GM10248 (cell line): ENCODE measurements around the gene CSRP1.
"Not testable (repeated sequence)": the region's sequence is repeated elsewhere in the genome, so short reads cannot be mapped to it uniquely, and the experiment has no call there.

Experiments used
- CTCF ChIA-PET: fragments of 300-600 bp; sonication (Branson Sonifier 250); formaldehyde crosslinking; extraction: SDS; loops from one replicate; lab custom pipeline; 2021; ENCODE audit warnings: antibody characterized with exemption; lab: Yijun Ruan, JAX
- POLR2A ChIA-PET: fragments of 350-650 bp; sonication (Branson Sonifier 250); formaldehyde crosslinking; extraction: SDS; loops from one replicate; lab custom pipeline; 2020; ENCODE audit warnings: antibody characterized with exemption; lab: Yijun Ruan, JAX
- DNase-seq: peaks from one replicate; pipeline ENCODE4 v3.0.0; 2012; ENCODE audit errors: extremely low spot score
- CTCF ChIP-seq: IDR thresholded peaks from 2 replicates; pipeline ENCODE4 v1.5.1; 2012; ENCODE audit warnings: mild to moderate bottlenecking, low read depth; ENCODE audit errors: extremely low read depth, missing control alignments, control extremely low read depth

CSRP1 gene

DNA sequence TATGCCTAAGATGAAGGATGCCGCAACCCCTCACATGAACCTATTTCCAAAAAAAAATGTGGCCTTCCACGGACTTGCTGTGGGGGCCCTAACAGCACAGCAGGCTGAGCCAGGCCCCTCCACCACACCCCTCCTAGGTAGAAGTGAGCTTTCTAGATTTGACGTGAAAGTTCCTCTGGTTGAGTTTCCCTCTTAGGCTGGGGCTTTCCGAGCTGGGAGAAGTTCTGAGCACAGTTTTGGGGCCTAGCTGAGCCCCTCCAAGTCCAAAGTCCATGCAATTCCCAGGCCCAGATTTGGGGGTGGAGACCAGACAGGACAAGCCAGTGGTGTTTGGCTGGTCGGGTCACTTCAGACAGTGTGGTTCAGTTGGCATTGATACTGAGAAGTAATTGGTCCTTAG is 24.2 kb downstream of the CSRP1 start:
- ChIA-PET POLR2A (interaction anchor here (0.9 to 1.4 kb wide), 2 partner anchors 21 to 30 kb away, joined by 3 to 16 read pairs; no protein-coding TSS in a partner anchor), CTCF (interaction anchor here (0.6 to 10.2 kb wide), 24 partner anchors 8 to 481 kb away, joined by 3 to 685 read pairs (median 12); partner anchors contain the start of genes CSRP1, IPO9 and PHLDA3)
- DNase-seq = peak; percentile 68
- no peak for TF ChIP-seq CTCF

DNA sequence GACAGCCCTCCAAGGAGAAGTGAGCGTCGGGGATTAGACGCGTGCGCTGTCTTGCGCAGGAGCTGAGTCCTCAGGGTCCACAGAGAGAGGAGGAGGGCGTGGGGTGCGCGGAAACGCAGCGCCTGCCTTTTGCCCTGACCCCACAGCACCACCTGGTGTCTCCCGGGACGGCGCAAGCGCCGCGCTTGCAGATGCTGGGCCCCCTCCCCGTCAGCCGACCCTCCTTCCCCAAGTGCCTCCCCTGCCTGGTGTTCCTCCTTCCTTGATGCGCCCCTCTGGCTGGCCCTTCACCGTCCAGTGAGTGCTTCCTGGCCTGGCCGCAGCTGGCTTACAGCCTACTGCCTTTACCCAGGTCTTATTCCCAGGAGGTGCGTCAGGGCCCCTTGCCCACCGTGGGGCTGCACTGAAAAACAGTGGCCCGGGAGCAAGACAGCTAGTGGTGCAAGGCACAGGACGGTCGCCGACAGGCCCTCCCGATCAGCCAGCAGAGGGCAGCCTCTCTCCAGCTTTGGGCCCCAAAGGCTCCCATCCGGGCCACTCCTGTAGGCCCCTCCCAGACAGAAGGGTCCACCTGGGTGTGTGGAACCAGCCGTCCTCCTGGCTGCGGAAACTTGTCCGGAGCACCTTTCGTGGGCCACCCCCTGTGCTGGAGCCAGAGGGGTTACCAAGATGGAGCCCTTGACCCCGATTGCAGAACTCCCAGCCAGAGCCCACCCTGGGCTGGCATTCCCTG is 25.0 kb downstream of the CSRP1 start:
- peak; percentile 91 for DNase-seq
- TF ChIP-seq CTCF = peak; percentile 84
- POLR2A ChIA-PET = interaction anchor here (0.5 to 1.4 kb wide), 4 partner anchors 21 to 1863 kb away, joined by 3 to 16 read pairs (median 4); no protein-coding TSS in a partner anchor
- CTCF ChIA-PET = interaction anchor here (0.7 to 10.2 kb wide), 36 partner anchors 9 to 1090 kb away, joined by 3 to 685 read pairs (median 6); partner anchors contain the start of genes CSRP1, IPO9 and PHLDA3

- TF ChIP-seq CTCF = no peak
- ChIA-PET POLR2A (interaction anchor here (0.5 to 1.4 kb wide), 2 partner anchors 32 to 1864 kb away, joined by 6 to 16 read pairs; no protein-coding TSS in a partner anchor), CTCF (interaction anchor here (0.9 to 10.2 kb wide), 31 partner anchors 9 to 483 kb away, joined by 3 to 685 read pairs (median 7); partner anchors contain the start of genes CSRP1, IPO9 and PHLDA3)
- DNase-seq = no peak
Measured at GRCh38 chr1:201481004-201481380, 25.9 kb downstream of the CSRP1 start.

DNA sequence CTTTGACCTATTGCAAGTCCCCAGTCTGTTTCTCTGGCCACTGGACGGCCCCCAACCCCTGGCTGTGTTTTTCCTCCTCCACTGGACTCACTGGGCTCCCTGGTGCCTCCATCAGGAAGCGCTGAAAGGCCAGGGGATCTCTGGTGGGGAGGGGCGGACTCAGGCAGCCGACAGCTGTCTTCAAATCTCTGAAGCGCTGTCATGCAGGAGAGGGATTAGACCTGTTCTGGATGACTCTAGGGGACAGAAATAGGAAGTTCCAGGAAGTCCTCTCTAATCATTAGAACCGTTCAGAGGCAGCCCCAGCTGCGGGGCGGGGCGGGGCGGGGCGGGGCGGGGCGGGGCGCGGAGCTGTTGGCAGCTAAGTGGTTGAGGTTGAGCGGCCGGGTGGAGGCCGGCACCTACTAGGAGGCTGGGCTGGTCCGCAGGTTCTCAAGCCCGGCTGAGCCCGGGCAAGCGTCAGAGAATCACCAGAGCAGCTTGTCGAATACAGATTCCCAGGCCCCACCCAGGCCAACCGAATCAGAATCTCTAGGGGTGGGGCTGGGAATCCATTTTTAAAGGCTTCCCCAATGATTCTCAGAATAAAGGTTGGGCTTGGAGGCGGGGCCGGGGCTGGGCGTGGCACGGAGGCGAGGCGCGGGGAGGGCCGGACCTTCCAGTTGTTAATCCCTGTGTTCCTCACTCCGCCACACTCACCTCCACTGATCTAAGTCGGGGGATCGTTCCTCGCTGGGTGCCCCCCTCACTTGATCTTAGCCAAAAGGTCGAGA is 26.5 kb downstream of the CSRP1 start:
- TF ChIP-seq CTCF = no peak
- CTCF ChIA-PET = interaction anchor here (0.8 to 10.2 kb wide), 24 partner anchors 10 to 384 kb away, joined by 3 to 685 read pairs (median 10); partner anchors contain the start of genes CSRP1, IPO9 and PHLDA3
- POLR2A ChIA-PET = no interaction called here
- peak; percentile 81 for DNase-seq

GRCh38 chr1:201479201-201479730 is 27.7 kb downstream of the CSRP1 start:
- no peak for DNase-seq
- CTCF ChIA-PET = interaction anchor here (4.5 to 10.2 kb wide), 4 partner anchors 11 to 43 kb away, joined by 50 to 685 read pairs (median 146); partner anchors contain the start of genes CSRP1 and PHLDA3
- no peak for TF ChIP-seq CTCF
- POLR2A ChIA-PET = interaction anchor here (0.6 kb wide), 1 partner anchor 225 kb away, joined by 3 read pairs; no protein-coding TSS in a partner anchor

DNA sequence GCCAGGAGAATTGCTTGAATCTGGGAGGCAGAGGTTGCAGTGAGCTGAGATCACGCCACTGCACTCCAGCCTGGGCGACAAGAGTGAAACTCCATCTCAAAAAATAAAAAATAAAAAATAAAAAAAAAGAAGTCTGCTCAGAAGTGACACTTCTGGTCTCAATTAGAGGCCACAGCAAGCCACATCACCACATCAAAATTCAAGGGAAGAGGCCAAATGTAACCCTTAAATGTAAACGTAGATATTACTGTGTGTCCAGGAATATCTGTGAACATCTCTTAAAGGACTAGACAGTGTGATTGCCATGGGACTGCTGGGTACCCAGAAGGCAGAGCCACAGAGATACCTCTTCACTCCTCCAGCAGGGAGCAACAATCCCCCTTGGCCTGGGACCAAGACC is 28.3 kb downstream of the CSRP1 start:
- ChIA-PET CTCF (interaction anchor here (1.0 to 10.2 kb wide), 4 partner anchors 28 to 315 kb away, joined by 3 to 685 read pairs (median 142); partner anchors contain the start of gene CSRP1), POLR2A (interaction anchor here (0.6 kb wide), 1 partner anchor 224 kb away, joined by 3 read pairs; no protein-coding TSS in a partner anchor)
- DNase-seq = not testable (repeated sequence)
